HS-5 (cell line): Measurements from ENCODE around the gene COPG2.
"Not testable (repeated sequence)": the region's sequence is repeated elsewhere in the genome, so short reads cannot be mapped to it uniquely, and the experiment has no call there.

ENCODE experiments used
- DNase-seq: peaks from one replicate; pipeline ENCODE4 v3.0.0-alpha.2; 2012; ENCODE audit warnings: low read depth

COPG2 gene

GRCh38 chr7:130668258-130669084 lies at the start of gene COPG2:
TSS of gene COPG2 (minus strand) at chr7:130668748. CDS start at chr7:130668668, 80 bp downstream.
- DNase-seq, result peak; percentile 40

GRCh38 chr7:130712416-130712815 lies 43.9 kb upstream of the COPG2 start:
- DNase-seq, result no peak

GRCh38 chr7:130708766-130709165 lies 40.2 kb upstream of the COPG2 start:
- DNase-seq, result no peak

- no peak for DNase-seq
Measured at GRCh38 chr7:130708001-130708400, 39.5 kb upstream of the COPG2 start.

- no peak for DNase-seq
Measured at GRCh38 chr7:130703851-130704250, 35.3 kb upstream of the COPG2 start.

GRCh38 chr7:130701650-130702049 lies 33.1 kb upstream of the COPG2 start:
- no peak for DNase-seq

- no peak for DNase-seq
Measured at GRCh38 chr7:130700760-130701159, 32.2 kb upstream of the COPG2 start.

- no peak for DNase-seq
Measured at GRCh38 chr7:130699686-130700085, 31.1 kb upstream of the COPG2 start.

GRCh38 chr7:130697820-130698219 lies 29.3 kb upstream of the COPG2 start:
- no peak for DNase-seq

- DNase-seq, result peak; percentile 6
Measured at GRCh38 chr7:130695840-130696239, 27.3 kb upstream of the COPG2 start.

GRCh38 chr7:130692396-130692795 lies 23.8 kb upstream of the COPG2 start:
- not testable (repeated sequence) for DNase-seq

- no peak for DNase-seq
Measured at GRCh38 chr7:130689683-130690082, 21.1 kb upstream of the COPG2 start.

- no peak for DNase-seq
Measured at GRCh38 chr7:130683026-130683425, 14.5 kb upstream of the COPG2 start.

- no peak for DNase-seq
Measured at GRCh38 chr7:130674456-130674855, 5.9 kb upstream of the COPG2 start.

GRCh38 chr7:130673066-130673465 lies 4.5 kb upstream of the COPG2 start:
- DNase-seq, result no peak

- no peak for DNase-seq
Measured at GRCh38 chr7:130672146-130672545, 3.6 kb upstream of the COPG2 start.

- no peak for DNase-seq
Measured at GRCh38 chr7:130669085-130669700, 645 bp upstream of the COPG2 start.

- no peak for DNase-seq
Measured at GRCh38 chr7:130667593-130668257, 823 bp downstream of the COPG2 start.

GRCh38 chr7:130662426-130662825 lies 6.1 kb downstream of the COPG2 start:
- no peak for DNase-seq

GRCh38 chr7:130655286-130655685 lies 13.3 kb downstream of the COPG2 start:
- DNase-seq, result no peak

GRCh38 chr7:130654850-130655249 lies 13.7 kb downstream of the COPG2 start:
- no peak for DNase-seq

- no peak for DNase-seq
Measured at GRCh38 chr7:130650611-130651120, 17.9 kb downstream of the COPG2 start.
